Neural progenitor cell (in vitro differentiated cells): ENCODE results near the gene GOLGA8M.
"Not testable (repeated sequence)": the region's sequence is repeated elsewhere in the genome, so short reads cannot be mapped to it uniquely, and the experiment has no call there.

Experiments
- CTCF ChIP-seq: fragments of 200-600 bp; sonication (generic); IDR thresholded peaks from 2 replicates; pipeline ENCODE4 v1.5.1; 2017; ENCODE audit warnings: antibody characterized with exemption, mild to moderate bottlenecking
- EZH2 ChIP-seq: fragments of 200-600 bp; sonication (generic); IDR thresholded peaks from 2 replicates; pipeline ENCODE4 v1.6.1; 2017; ENCODE audit warnings: antibody characterized with exemption, mild to moderate bottlenecking, moderate library complexity
- EZH2phosphoT487 ChIP-seq: fragments of 200-600 bp; sonication (generic); IDR thresholded peaks from 2 replicates; pipeline ENCODE4 v1.6.1; 2017; ENCODE audit warnings: antibody characterized with exemption

GRCh38 chr15:28673533-28673932 lies 38.7 kb downstream of the GOLGA8M start:
- TF ChIP-seq CTCF, EZH2, EZH2phosphoT487: not testable (repeated sequence)
